Stimulated activated effector memory CD8-positive, alpha-beta T cell treated with anti-CD3 and anti-CD28 coated beads, Interleukin-12 subunit alpha, Interleukin-12 subunit beta, amount 100 ng/mL, for 72 hours (primary cell): ENCODE data around the gene UPK3B.
"Not testable (repeated sequence)": the region's sequence is repeated elsewhere in the genome, so short reads cannot be mapped to it uniquely, and the experiment has no call there.

Experiments used
- ATAC-seq: fragments of 150-1000 bp; cut with Tn5 transposase; 2 replicates; pipeline ENCODE4 v1.10.0; 2021
- DNase-seq, 2 donors: peaks; one replicate each; pipeline ENCODE4 v3.0.0; 2021 to 2022; ENCODE audit warnings: low spot score in 2 of 2
- H3K27ac Mint-ChIP-seq: one replicate; pipeline ENCODE4 v1.8.0; 2022; ENCODE audit warnings: mild to moderate bottlenecking, mixed read lengths
- H3K36me3 Mint-ChIP-seq: one replicate; pipeline ENCODE4 v1.8.0; 2022; ENCODE audit warnings: mild to moderate bottlenecking, mixed read lengths
- H3K4me1 Mint-ChIP-seq: one replicate; pipeline ENCODE4 v1.8.0; 2022; ENCODE audit warnings: mixed read lengths
- H3K4me3 Mint-ChIP-seq: one replicate; pipeline ENCODE4 v1.8.0; 2022; ENCODE audit warnings: mild to moderate bottlenecking, mixed read lengths
- H3K9me3 Mint-ChIP-seq: one replicate; pipeline ENCODE4 v1.8.0; 2022; ENCODE audit warnings: mixed read lengths

Gene UPK3B

DNA sequence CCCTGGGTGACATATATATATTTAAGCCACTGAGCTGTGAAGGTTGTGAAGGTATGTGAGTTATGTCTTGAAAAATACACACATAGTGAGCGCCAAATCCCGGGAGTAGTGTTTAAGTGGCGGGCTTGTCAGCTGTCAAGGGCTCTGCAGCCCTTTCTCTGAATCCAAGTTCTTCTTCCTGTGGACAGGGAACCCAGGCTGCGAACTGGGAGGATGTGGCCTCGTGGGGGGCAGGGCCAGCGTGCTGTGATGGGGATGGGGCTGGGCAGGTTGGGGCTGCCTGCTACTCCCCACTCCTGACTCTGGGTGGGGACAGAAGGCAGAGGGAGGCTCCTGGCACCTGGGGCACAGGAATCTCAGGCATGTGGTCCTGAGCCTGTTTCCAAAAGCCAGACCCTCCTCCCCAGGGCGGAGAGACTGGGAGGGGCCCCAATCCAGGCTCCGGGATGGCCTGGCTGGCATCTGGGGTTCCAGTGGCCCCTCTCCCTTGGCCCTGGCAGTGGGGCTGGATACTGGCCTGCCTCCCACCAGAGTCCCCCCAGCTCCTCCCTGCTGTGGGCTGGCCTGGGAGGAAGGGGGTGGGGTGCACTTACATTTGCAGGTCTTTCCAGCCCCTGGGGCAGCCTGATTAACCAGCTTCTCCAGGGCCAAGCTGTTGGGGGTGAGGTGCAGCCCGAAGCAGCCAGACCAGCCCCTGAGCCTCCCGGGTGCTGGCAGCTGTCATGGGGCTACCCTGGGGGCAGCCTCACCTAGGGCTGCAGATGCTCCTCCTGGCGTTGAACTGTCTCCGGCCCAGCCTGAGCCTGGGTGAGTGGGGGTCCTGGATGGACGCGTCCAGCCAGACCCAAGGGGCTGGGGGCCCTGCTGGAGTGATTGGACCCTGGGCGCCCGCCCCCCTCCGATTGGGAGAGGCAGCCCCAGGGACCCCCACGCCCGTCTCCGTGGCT lies at the start of gene UPK3B:
UPK3B (plus strand) TSS at position 622 of the 947 bp plus-strand sequence; CDS start at position 723, 101 bp downstream.
- ATAC-seq, result peak; percentile 12

GRCh38 chr7:76460767-76461166 lies 49.6 kb upstream of the UPK3B start:
- H3K4me3 Mint-ChIP-seq, H3K36me3 Mint-ChIP-seq, H3K9me3 Mint-ChIP-seq, DNase-seq, ATAC-seq, H3K27ac Mint-ChIP-seq, H3K4me1 Mint-ChIP-seq: not testable (repeated sequence)

More for the DNA sequence above, at the start of gene UPK3B:
- no peak for DNase-seq
- Mint-ChIP-seq H3K36me3 (peaks cover under 1% of the 10 kb centered on the region), H3K4me3 (no peak within 1 kb of the TSS), H3K9me3 (no peaks in the 10 kb centered on the region), H3K27ac (peak within 1 kb of the TSS; percentile 61), H3K4me1 (no peaks in the 10 kb centered on the region)

- not testable (repeated sequence) for H3K36me3 Mint-ChIP-seq, H3K27ac Mint-ChIP-seq, H3K9me3 Mint-ChIP-seq, H3K4me1 Mint-ChIP-seq
- ATAC-seq (peak; percentile 99), DNase-seq (peak; percentile 35 to 87)
- H3K4me3 Mint-ChIP-seq, result peak within 1 kb of the TSS; percentile 39
These were observed 48.8 kb upstream of the UPK3B start, which contains the start of gene DTX2 for GRCh38 chr7:76461464-76462101. Gene DTX2, plus strand, starts transcription at chr7:76461709. Its CDS starts 18,801 bp downstream, at chr7:76480510.

GRCh38 chr7:76462271-76462882 lies 48.0 kb upstream of the UPK3B start:
- H3K36me3 Mint-ChIP-seq, ATAC-seq, H3K4me3 Mint-ChIP-seq, H3K4me1 Mint-ChIP-seq, DNase-seq, H3K9me3 Mint-ChIP-seq, H3K27ac Mint-ChIP-seq: not testable (repeated sequence)

DNA sequence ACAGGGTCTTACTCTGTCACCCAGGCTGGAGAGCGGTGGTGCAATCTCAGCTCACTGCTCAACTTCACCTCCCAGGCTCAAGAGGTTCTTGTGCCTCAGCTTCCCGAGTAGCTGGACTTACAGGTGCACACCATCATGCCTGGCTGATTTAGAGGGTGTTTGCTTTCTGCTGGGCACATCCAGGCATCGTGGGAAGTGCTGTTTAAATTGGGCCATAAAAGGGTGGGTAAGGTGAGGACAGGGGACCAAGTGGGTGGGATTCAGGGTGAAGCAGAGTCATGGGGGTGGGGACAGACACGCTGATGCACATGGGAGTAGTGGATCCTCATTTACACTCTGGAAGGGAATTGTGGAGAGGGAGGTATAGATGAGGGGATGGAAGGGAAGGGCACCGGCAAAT lies 45.4 kb upstream of the UPK3B start:
- DNase-seq, H3K4me1 Mint-ChIP-seq, H3K9me3 Mint-ChIP-seq, ATAC-seq, H3K4me3 Mint-ChIP-seq, H3K36me3 Mint-ChIP-seq, H3K27ac Mint-ChIP-seq: not testable (repeated sequence)

GRCh38 chr7:76465950-76466349 lies 44.4 kb upstream of the UPK3B start:
- not testable (repeated sequence) for H3K27ac Mint-ChIP-seq, ATAC-seq, H3K4me3 Mint-ChIP-seq, DNase-seq, H3K36me3 Mint-ChIP-seq, H3K9me3 Mint-ChIP-seq, H3K4me1 Mint-ChIP-seq

- not testable (repeated sequence) for H3K4me3 Mint-ChIP-seq, DNase-seq, H3K9me3 Mint-ChIP-seq, H3K4me1 Mint-ChIP-seq, H3K27ac Mint-ChIP-seq, H3K36me3 Mint-ChIP-seq
- peak; percentile 31 for ATAC-seq
These were observed 42.5 kb upstream of the UPK3B start for GRCh38 chr7:76467743-76468404.

DNA sequence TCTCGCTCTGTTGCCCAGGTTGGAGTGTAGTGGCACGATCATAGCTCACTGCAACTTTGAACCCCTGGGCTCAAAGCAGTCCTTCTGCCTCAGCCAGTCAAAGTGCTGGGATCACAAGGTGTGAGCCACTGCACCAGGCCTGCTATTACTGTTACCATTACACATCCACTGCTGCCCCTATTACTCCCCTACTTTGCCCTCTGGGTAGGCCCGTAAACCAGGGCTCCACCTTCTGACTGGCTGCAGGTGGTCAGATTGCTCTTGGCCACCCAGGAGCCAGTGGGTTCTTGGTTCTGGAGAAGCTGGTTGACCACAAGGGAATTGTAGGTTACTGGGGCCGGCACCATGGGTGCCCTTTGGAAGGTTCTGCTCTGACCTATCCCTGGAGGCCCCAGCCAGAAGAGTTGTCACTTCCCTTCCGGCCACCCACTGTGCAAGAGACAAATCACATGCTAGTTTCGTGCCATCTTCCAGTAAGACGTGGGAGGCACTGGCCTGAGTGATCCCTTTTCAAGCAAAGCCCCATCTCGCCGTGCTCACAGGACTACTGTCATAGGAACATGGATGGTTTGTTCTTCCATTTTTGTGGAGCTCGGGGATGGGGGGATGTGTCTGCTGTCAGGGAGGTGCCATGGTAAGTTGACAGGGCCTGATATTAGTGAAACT lies 38.7 kb upstream of the UPK3B start:
- DNase-seq, H3K4me3 Mint-ChIP-seq, H3K9me3 Mint-ChIP-seq, H3K27ac Mint-ChIP-seq, H3K4me1 Mint-ChIP-seq, ATAC-seq: not testable (repeated sequence)
- H3K36me3 Mint-ChIP-seq, result peaks cover 16% of the 10 kb centered on the region

DNA sequence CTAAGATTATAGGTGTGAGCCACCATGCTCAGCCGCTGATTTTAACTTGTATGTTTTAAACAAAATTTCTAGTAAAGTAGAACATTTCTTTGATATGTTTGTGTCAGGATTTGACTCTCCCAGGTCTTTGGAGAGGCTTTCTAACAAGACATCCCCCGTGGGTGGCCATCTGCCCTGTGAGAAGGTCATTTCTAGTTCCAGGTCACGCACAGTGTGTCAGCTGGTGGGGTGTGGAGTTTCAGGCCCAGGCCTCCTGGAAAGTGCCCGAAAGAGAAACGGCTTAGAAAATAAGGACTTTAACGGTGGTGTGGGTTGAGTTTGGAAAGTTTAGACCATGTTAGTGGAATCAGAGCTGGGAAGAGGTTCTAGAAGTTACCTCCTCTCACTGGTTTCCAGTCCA lies 37.3 kb upstream of the UPK3B start:
- not testable (repeated sequence) for ATAC-seq, H3K4me1 Mint-ChIP-seq, H3K4me3 Mint-ChIP-seq, H3K27ac Mint-ChIP-seq, H3K9me3 Mint-ChIP-seq, DNase-seq
- H3K36me3 Mint-ChIP-seq, result peaks cover 16% of the 10 kb centered on the region

DNA sequence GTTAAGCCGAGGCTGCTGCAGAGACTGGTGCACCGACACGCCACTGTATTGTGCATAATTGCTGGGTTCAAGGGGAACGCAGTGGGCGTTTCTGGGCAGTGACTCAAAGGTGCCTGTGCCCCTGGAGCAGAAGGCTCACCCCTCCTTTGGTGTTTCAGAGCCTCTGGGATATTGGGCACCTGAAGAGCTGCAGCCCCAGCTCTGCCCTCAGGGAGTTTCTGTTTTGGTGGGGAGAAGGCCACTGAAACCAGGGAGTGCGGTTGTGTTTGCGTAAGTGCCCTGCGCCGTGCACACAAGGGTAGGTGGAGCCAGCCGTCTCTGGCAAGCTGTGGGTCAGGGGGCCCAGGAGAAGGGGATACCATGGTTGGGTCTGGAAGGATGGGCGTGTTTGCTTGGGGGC lies 34.1 kb upstream of the UPK3B start:
- not testable (repeated sequence) for H3K4me3 Mint-ChIP-seq, ATAC-seq, H3K4me1 Mint-ChIP-seq, H3K9me3 Mint-ChIP-seq, DNase-seq, H3K27ac Mint-ChIP-seq
- peaks cover 19% of the 10 kb centered on the region for H3K36me3 Mint-ChIP-seq

GRCh38 chr7:76476742-76477474 lies 33.4 kb upstream of the UPK3B start:
- peaks cover 24% of the 10 kb centered on the region for H3K36me3 Mint-ChIP-seq
- not testable (repeated sequence) for H3K9me3 Mint-ChIP-seq, H3K27ac Mint-ChIP-seq, H3K4me3 Mint-ChIP-seq, ATAC-seq, DNase-seq, H3K4me1 Mint-ChIP-seq

- not testable (repeated sequence) for H3K27ac Mint-ChIP-seq, H3K4me3 Mint-ChIP-seq, DNase-seq, ATAC-seq, H3K9me3 Mint-ChIP-seq, H3K4me1 Mint-ChIP-seq
- H3K36me3 Mint-ChIP-seq, result peaks cover 35% of the 10 kb centered on the region
These were observed 30.7 kb upstream of the UPK3B start for GRCh38 chr7:76479628-76480027.

GRCh38 chr7:76480403-76481253 lies 29.7 kb upstream of the UPK3B start:
- H3K9me3 Mint-ChIP-seq, H3K4me1 Mint-ChIP-seq, ATAC-seq, H3K27ac Mint-ChIP-seq, H3K4me3 Mint-ChIP-seq, DNase-seq: not testable (repeated sequence)
- peaks cover 35% of the 10 kb centered on the region for H3K36me3 Mint-ChIP-seq
